ENCODE data around the gene GALNT7. TPM values are rescaled to one million over a fixed set of nuclear protein-coding genes. Genes with fewer than 3 reads are reported as not detected.

GALNT7 gene
- total and polyA plus RNA-seq, 9 donors, result 9.0 to 23.7 (median 17.6) TPM

DNA sequence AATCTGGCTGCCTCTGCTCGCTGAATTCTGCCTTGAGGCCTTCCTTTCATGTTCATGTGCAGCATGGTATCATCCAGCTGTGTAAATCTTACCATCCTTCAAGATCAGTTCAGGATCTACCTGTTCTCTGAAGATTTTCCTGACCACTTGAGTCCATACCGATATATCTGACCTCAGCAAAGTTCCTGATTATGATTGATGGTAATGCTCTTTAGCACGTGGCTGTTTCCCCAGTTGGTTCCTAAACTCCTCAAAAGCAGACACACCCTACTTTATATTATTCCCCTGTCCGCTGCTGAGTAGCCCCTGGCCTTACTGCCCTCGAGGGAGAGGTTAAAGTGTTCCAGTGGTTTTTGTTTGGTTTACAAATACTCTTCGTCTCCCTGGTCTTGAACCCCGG is 20.0 kb downstream of the GALNT7 start:
- 87 to 90% (median 89%) methylated on average over 7 of the region's 7 CpGs for WGBS, 3 donors
- DNase-seq, result no peak
- Histone ChIP-seq H3K27ac (no peak overlapping the region), H3K36me3 (no peaks in the 10 kb centered on the region), H3K27me3 (no peaks in the 10 kb centered on the region), H3K9me3 (no peaks in the 10 kb centered on the region), H3K4me1 (ENCODE audit: insufficient read depth) (peaks cover 1% of the 10 kb centered on the region), H3K4me3 (no peak overlapping the region)
- TF ChIP-seq EP300 (IDR thresholded peaks at IDR 0.05), result no peak
- TF ChIP-seq, protein P1, sequence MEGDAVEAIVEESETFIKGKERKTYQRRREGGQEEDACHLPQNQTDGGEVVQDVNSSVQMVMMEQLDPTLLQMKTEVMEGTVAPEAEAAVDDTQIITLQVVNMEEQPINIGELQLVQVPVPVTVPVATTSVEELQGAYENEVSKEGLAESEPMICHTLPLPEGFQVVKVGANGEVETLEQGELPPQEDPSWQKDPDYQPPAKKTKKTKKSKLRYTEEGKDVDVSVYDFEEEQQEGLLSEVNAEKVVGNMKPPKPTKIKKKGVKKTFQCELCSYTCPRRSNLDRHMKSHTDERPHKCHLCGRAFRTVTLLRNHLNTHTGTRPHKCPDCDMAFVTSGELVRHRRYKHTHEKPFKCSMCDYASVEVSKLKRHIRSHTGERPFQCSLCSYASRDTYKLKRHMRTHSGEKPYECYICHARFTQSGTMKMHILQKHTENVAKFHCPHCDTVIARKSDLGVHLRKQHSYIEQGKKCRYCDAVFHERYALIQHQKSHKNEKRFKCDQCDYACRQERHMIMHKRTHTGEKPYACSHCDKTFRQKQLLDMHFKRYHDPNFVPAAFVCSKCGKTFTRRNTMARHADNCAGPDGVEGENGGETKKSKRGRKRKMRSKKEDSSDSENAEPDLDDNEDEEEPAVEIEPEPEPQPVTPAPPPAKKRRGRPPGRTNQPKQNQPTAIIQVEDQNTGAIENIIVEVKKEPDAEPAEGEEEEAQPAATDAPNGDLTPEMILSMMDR (IDR thresholded peaks at IDR 0.05), result no peak
- TF ChIP-seq POLR2A (IDR thresholded peaks at IDR 0.05), result no peak
- intact Hi-C loops (cut with DNase I), result no loop called here

DNA sequence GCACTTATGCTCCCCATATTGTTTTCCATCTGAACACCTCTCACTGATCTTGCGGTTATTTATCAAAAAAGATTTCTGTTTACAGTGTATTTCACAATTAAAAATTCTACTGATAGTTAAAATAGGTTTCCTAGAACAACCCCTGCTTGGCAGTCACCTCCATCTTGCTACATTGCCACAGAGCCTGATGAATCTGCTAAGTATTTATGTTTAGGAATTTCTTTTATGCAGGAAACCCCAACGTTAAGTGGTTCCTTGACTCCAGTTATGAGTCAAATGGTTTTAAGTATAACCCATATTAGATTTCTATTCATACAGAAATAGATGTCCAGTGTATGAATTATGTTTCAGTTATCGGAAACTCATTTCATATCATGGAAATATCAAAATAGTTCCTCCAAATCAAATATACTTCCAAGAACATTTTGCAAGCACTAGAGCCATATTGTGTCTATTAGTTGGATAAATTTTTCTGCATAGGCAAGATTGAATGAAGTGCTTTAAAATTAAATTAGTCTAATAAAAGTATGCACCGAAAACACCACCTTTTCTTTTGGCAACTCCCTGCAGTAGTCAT is 20.6 kb downstream of the GALNT7 start:
- TF ChIP-seq POLR2A (IDR thresholded peaks at IDR 0.05) (no peak), EP300 (IDR thresholded peaks at IDR 0.05) (no peak)
- TF ChIP-seq, protein P1 (IDR thresholded peaks at IDR 0.05), result no peak
- Histone ChIP-seq H3K27ac (no peak overlapping the region), H3K4me3 (no peak overlapping the region), H3K27me3 (no peaks in the 10 kb centered on the region), H3K9me3 (no peaks in the 10 kb centered on the region), H3K4me1 (ENCODE audit: insufficient read depth) (peaks cover 1% of the 10 kb centered on the region), H3K36me3 (no peaks in the 10 kb centered on the region)
- no peak for DNase-seq
- intact Hi-C loops (cut with DNase I), result no loop called here
- WGBS, 3 donors, result 94% methylated on average over 4 of the region's 4 CpGs

DNA sequence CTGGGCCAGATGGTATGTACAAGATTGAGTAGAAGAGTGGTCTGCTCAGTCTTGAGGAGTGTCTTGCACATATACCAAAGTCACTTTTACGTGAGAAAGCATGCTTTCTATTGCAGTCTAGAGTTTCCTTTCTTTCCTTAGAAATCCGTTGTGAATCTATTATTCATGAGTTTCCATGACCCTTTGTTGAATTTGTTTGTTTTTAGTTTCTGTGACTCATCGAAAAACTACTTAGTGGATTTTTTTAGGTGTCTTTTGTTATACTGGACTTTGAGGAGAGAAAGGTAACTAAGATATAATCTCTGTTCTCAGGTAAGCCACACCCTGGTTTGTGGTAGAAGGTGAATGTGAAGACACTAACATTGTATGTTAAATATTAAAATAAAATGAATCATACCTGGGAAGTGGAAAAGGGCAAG is 23.0 kb downstream of the GALNT7 start:
- WGBS, 3 donors, result 49 to 64% (median 61%) methylated on average over 3 of the region's 3 CpGs
- no peaks in the 10 kb centered on the region for H3K27me3 ChIP-seq
- H3K36me3 ChIP-seq, result no peaks in the 10 kb centered on the region
- H3K4me3 ChIP-seq, result no peak overlapping the region
- no peaks in the 10 kb centered on the region for H3K9me3 ChIP-seq
- intact Hi-C loops (cut with DNase I), result no loop called here
- H3K27ac ChIP-seq, result no peak overlapping the region
- no peak for DNase-seq
- TF ChIP-seq POLR2A (IDR thresholded peaks at IDR 0.05) (no peak), EP300 (IDR thresholded peaks at IDR 0.05) (no peak)
- TF ChIP-seq, protein P1 (IDR thresholded peaks at IDR 0.05), result no peak
- H3K4me1 ChIP-seq (ENCODE audit: insufficient read depth), result peaks cover 1% of the 10 kb centered on the region

DNA sequence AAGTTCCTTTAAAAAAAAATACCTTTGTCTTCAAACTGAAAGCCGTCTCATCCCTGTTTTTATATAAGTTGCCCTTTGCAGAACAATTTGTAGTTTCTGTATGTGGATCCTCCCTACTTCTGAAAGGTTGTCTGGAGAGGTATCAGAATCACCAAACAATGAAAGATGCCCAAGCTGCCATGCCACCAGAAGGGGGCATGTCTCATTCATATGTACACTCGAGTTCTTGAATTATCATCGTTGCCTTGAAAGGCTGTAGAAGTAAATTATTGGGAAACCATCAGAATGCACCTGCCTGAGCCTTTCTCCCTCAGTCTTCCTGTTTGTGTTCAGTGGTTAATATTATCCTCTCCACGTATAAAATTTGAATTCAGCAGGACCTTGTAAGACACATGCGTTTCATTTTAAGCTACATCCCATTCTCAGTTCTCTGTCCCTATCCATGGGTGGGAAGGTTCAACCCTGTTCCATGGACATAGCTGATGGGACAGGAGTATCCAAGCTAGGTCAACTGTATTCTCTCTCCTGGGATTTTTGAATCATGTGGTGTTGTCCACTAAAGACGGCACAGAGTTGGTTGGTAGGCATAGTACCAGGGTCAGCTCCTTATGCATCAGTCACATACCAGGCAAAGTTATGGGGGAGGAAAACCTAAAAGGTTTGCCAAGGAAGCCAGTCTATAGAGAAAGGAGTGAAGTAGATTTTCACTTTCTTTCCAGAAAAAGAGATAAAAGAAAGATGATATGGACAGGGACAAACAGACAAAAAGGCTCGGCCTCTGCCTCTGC is 24.0 kb downstream of the GALNT7 start:
- no peaks in the 10 kb centered on the region for H3K27me3 ChIP-seq
- no peaks in the 10 kb centered on the region for H3K9me3 ChIP-seq
- H3K4me1 ChIP-seq (ENCODE audit: insufficient read depth), result peaks cover 1% of the 10 kb centered on the region
- intact Hi-C loops (cut with DNase I), result no loop called here
- H3K4me3 ChIP-seq, result no peak overlapping the region
- TF ChIP-seq POLR2A (IDR thresholded peaks at IDR 0.05) (no peak), EP300 (IDR thresholded peaks at IDR 0.05) (no peak)
- TF ChIP-seq, protein P1 (IDR thresholded peaks at IDR 0.05), result no peak
- DNase-seq, result no peak
- no peak overlapping the region for H3K27ac ChIP-seq
- 73 to 89% (median 83%) methylated on average over 7 of the region's 7 CpGs for WGBS, 3 donors
- no peaks in the 10 kb centered on the region for H3K36me3 ChIP-seq

Measured in ovary (tissue), 9 donors.